Tibial artery (tissue), 4 donors: ENCODE data around the gene MMP15.
"Not testable (repeated sequence)": the region's sequence is repeated elsewhere in the genome, so short reads cannot be mapped to it uniquely, and the experiment has no call there.

Source experiments
- DNase-seq, 2 donors: peaks; one replicate each; pipeline ENCODE4 v3.0.0-alpha.2; 2019
- H3K27ac ChIP-seq, 2 donors: fragments of 200-600 bp; sonication (generic) in 1 of 2; 1 replicate in 1 of 2; 2 replicates in 1 of 2; pipeline ENCODE4 v1.5.1; 2018 to 2019; ENCODE audit warnings: mild to moderate bottlenecking in 1 of 2
- H3K27me3 ChIP-seq, 2 donors: fragments of 200-600 bp; sonication (generic) in 1 of 2; one replicate each; pipeline versions ENCODE4 v1.5.1 to v1.6.0; 2016 to 2019
- H3K36me3 ChIP-seq, 3 donors: fragments of 200-600 bp; sonication (generic) in 2 of 3; one replicate each; pipeline ENCODE4 v1.5.1; 2016 to 2019; ENCODE audit warnings: mild to moderate bottlenecking in 2 of 3
- H3K4me1 ChIP-seq, 4 donors: fragments of 200-600 bp; sonication (generic) in 2 of 4; 1 replicate in 3 of 4; 2 replicates in 1 of 4; pipeline ENCODE4 v1.5.1; 2016 to 2019
- H3K4me3 ChIP-seq, 2 donors: fragments of 200-600 bp; sonication (generic) in 1 of 2; 1 replicate in 1 of 2; 2 replicates in 1 of 2; pipeline ENCODE4 v1.5.1; 2018 to 2019; ENCODE audit warnings: mild to moderate bottlenecking in 2 of 2
- H3K9me3 ChIP-seq, 3 donors: fragments of 200-600 bp; sonication (generic) in 1 of 3; one replicate each; pipeline ENCODE4 v1.5.1; 2016 to 2019
- CTCF ChIP-seq, 2 experiments: fragments of 200-600 bp in 1 of 2; fragments of 450-650 bp in 1 of 2; IDR thresholded peaks; one replicate each; pipeline ENCODE4 v1.5.1; 2017 to 2019; ENCODE audit warnings: antibody characterized with exemption in 2 of 2, mild to moderate bottlenecking in 1 of 2, moderate library complexity in 1 of 2
- intact Hi-C: fragments of 100-400 bp; cut with DNase I; formaldehyde crosslinking; loops from one replicate; pipeline ENCODE4 v1.15.0; 2023; ENCODE audit warnings: low total_unique reads

Gene MMP15

GRCh38 chr16:57999971-58000705 lies 25.4 kb upstream of the MMP15 start, which contains the start of gene ZNF319:
TSS of gene ZNF319 (minus strand) at chr16:58000672. CDS start at chr16:57998265, 2,407 bp downstream.
- Histone ChIP-seq H3K36me3 (peaks cover 21 to 42% (median 29%) of the 10 kb centered on the region in 3 donors), H3K27me3 (no peaks in the 10 kb centered on the region), H3K9me3 (no peaks in the 10 kb centered on the region), H3K4me3 (peak within 1 kb of the TSS; percentile 79 to 91), H3K4me1 (peaks cover 4 to 51% (median 29%) of the 10 kb centered on the region in 4 donors), H3K27ac (peak within 1 kb of the TSS; percentile 90 to 98)
- no peak for DNase-seq
- TF ChIP-seq CTCF (IDR thresholded peaks at IDR 0.05): no peak
- intact Hi-C loops: loop anchor here (5.0 to 10.0 kb wide), 3 partner anchors 98 to 268 kb away; no protein-coding TSS in a partner anchor

DNA sequence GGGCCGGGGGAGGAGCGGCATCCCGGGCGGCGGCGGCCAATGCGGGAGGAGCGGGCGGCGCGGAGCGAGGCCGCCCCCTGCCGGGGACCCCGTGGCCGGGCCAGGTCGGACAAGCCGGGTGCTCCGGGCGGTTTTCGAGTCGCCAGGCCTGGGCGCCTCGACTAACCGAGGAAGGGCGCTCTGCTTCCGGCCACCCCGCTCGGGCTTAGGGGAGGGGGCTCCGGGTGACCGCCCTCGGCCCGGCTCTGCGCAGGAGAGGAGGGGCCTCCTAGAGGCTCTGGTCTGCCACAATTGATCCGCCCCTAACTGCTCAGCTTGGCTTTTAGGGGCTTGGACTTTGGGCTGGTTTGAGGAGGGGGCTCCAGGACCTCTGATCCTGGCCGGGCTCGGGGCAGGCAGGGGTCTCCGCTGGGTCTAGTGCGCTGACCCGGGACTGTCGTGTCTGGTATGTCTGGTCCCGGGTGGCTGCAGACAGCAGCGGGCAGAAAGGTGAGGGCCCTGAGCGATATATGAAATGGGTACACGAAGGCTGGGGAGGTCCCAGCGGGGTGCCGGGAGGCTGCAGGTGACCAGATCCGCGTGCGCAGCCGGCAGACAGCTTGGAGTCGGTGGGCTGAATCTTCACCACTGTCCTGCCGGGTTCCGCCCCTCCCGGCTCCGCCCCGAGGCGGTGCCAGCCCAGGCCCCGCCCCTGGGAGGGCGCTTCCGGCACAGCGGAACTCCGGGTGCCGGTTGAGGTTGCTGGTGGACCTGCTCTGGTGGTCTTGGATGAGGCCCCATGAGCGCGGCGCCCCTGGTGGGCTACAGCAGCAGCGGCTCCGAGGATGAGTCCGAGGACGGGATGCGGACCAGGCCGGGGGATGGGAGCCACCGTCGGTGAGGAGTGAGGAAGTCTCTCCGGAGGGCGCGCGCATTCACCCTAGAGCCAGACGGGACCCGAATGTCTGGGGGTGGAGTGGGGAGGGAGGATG lies 24.6 kb upstream of the MMP15 start, which contains the start of gene USB1:
Gene USB1, plus strand, starts transcription at position 702 of the 971 bp plus-strand sequence. Its CDS starts 77 bp downstream, at position 779.
- intact Hi-C loops: loop anchor here (5.0 kb wide), 2 partner anchors 99 to 269 kb away; no protein-coding TSS in a partner anchor
- Histone ChIP-seq H3K9me3 (no peaks in the 10 kb centered on the region), H3K4me1 (peaks cover 5 to 48% (median 30%) of the 10 kb centered on the region in 4 donors), H3K27ac (peak within 1 kb of the TSS; percentile 90 to 98), H3K36me3 (peaks cover 21 to 35% (median 21%) of the 10 kb centered on the region in 3 donors), H3K4me3 (peak within 1 kb of the TSS; percentile 79 to 91), H3K27me3 (no peaks in the 10 kb centered on the region)
- DNase-seq: peak; percentile 75 to 92
- peak; percentile 54 to 57 for TF ChIP-seq CTCF (IDR thresholded peaks at IDR 0.05)

DNA sequence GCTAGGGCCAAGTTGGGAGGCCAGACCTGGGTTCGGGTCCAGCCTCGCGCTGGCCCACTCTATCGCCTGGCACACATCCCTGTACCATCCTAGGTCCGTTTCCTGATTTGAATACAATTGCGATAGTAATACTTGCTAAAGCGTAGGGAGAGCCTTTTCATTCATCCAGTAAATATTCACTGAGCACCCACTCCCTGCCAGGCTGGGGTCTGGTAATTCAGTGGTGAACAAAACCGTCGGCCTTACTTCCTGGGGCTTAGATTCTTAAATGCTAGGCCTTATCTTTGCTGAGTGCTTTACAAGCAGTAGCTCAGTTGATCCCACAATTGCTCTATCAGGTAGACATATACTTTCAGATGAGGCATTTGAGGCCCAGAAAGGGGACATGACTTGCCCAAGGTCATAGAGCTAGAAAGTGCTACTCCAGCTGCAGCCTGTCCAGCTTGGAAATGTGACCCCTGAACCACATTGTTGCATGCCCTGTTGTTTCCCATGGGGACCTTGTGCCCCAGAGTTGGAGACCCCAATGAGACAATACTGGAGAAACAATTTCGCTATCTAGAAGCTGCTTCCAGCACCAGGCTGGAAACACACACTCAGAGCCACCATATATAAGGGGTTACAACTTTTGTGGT lies 23.7 kb upstream of the MMP15 start:
- Histone ChIP-seq H3K27ac (peak overlapping the region; percentile 90 to 98), H3K4me3 (peak overlapping the region; percentile 79 to 91), H3K36me3 (peaks cover 12 to 31% (median 12%) of the 10 kb centered on the region in 3 donors), H3K27me3 (no peaks in the 10 kb centered on the region), H3K9me3 (no peaks in the 10 kb centered on the region), H3K4me1 (peaks cover 5 to 48% (median 30%) of the 10 kb centered on the region in 4 donors)
- intact Hi-C loops: loop anchor here (5.0 kb wide), 2 partner anchors 100 to 270 kb away; no protein-coding TSS in a partner anchor
- no peak for TF ChIP-seq CTCF (IDR thresholded peaks at IDR 0.05)
- DNase-seq: no peak

- no peak for TF ChIP-seq CTCF (IDR thresholded peaks at IDR 0.05)
- Histone ChIP-seq H3K9me3 (no peaks in the 10 kb centered on the region), H3K27me3 (no peaks in the 10 kb centered on the region), H3K4me1 (peaks cover 5 to 48% (median 30%) of the 10 kb centered on the region in 4 donors), H3K4me3 (no peak overlapping the region), H3K27ac (no peak overlapping the region), H3K36me3 (peaks cover 6 to 26% (median 7%) of the 10 kb centered on the region in 3 donors)
- intact Hi-C loops: loop anchor here (5.0 kb wide), 2 partner anchors 100 to 270 kb away; no protein-coding TSS in a partner anchor
- no peak for DNase-seq
Measured at GRCh38 chr16:58002416-58002800, 23.1 kb upstream of the MMP15 start.

DNA sequence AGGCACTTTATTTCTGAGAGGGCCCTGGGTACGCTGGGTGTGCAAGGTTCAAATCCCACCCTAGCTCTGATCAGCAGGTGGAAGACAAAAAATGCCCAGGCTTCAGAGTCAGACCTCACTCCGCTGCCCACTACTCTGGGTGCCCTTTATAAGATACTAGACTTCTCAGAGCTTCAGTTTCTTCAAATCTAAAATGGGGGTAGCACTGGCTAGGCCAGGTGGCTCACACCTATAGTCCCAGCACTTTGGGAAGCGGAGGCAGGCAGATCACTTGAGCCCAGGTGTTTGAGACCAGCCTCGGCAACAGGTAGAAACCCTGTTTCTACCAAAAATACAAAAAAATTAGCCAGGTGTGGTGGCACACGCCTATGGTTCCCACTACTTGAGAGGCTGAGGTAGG lies 22.6 kb upstream of the MMP15 start:
- intact Hi-C loops: loop anchor here (5.0 kb wide), 2 partner anchors 101 to 271 kb away; no protein-coding TSS in a partner anchor
- no peak overlapping the region for H3K4me3 ChIP-seq
- no peaks in the 10 kb centered on the region for H3K9me3 ChIP-seq
- no peaks in the 10 kb centered on the region for H3K27me3 ChIP-seq
- H3K4me1 ChIP-seq: peaks cover 5 to 43% (median 30%) of the 10 kb centered on the region in 4 donors
- DNase-seq: no peak
- no peak overlapping the region for H3K27ac ChIP-seq
- no peak for TF ChIP-seq CTCF (IDR thresholded peaks at IDR 0.05)
- H3K36me3 ChIP-seq: peaks cover 1 to 21% (median 1%) of the 10 kb centered on the region in 3 donors

GRCh38 chr16:58004736-58005135 lies 20.8 kb upstream of the MMP15 start:
- H3K4me1 ChIP-seq: peaks cover 5 to 25% (median 16%) of the 10 kb centered on the region in 4 donors
- not testable (repeated sequence) for H3K9me3 ChIP-seq, DNase-seq, H3K4me3 ChIP-seq, H3K27me3 ChIP-seq
- H3K36me3 ChIP-seq: peaks cover under 1 to 17% (median 2%) of the 10 kb centered on the region in 3 donors
- intact Hi-C loops: loop anchor here (5.0 kb wide), 2 partner anchors 102 to 272 kb away; no protein-coding TSS in a partner anchor
- H3K27ac ChIP-seq: peak overlapping the region in 1 of 2 donors; percentile 3
